Fibroblast of skin of right quadriceps (primary cell): ENCODE data around the gene WDFY4.
A peak's percentile ranks its signal among the peaks of the same experiment; 100 is the strongest.

ENCODE experiments used
- DNase-seq: peaks from one replicate; pipeline ENCODE4 v3.0.0-alpha.2; 2013

The WDFY4 gene

GRCh38 chr10:48833674-48834073 is 149.0 kb downstream of the WDFY4 start:
- no peak for DNase-seq

GRCh38 chr10:48834189-48834965 is 149.7 kb downstream of the WDFY4 start:
- DNase-seq, result no peak

- DNase-seq, result no peak
Measured at GRCh38 chr10:48835781-48836180, 151.1 kb downstream of the WDFY4 start.

- no peak for DNase-seq
Measured at GRCh38 chr10:48836605-48837004, 151.9 kb downstream of the WDFY4 start.

GRCh38 chr10:48838834-48839233 is 154.2 kb downstream of the WDFY4 start:
- no peak for DNase-seq

- no peak for DNase-seq
Measured at GRCh38 chr10:48839809-48840679, 155.4 kb downstream of the WDFY4 start.

- DNase-seq, result no peak
Measured at GRCh38 chr10:48842231-48842630, 157.6 kb downstream of the WDFY4 start.

- DNase-seq, result no peak
Measured at GRCh38 chr10:48843198-48843597, 158.5 kb downstream of the WDFY4 start.

- DNase-seq, result no peak
Measured at GRCh38 chr10:48844616-48845015, 159.9 kb downstream of the WDFY4 start.

- DNase-seq, result no peak
Measured at GRCh38 chr10:48845512-48845911, 160.8 kb downstream of the WDFY4 start.

- DNase-seq, result no peak
Measured at GRCh38 chr10:48847691-48848090, 163.0 kb downstream of the WDFY4 start.

- no peak for DNase-seq
Measured at GRCh38 chr10:48856855-48857254, 172.2 kb downstream of the WDFY4 start.

- no peak for DNase-seq
Measured at GRCh38 chr10:48872234-48872633, 187.6 kb downstream of the WDFY4 start.

GRCh38 chr10:48878091-48878490 is 193.4 kb downstream of the WDFY4 start:
- DNase-seq, result no peak

GRCh38 chr10:48879451-48879850 is 194.8 kb downstream of the WDFY4 start:
- DNase-seq, result no peak

GRCh38 chr10:48880016-48880705 is 195.5 kb downstream of the WDFY4 start:
- DNase-seq, result no peak

- no peak for DNase-seq
Measured at GRCh38 chr10:48881937-48882336, 197.3 kb downstream of the WDFY4 start.

GRCh38 chr10:48882881-48883280 is 198.2 kb downstream of the WDFY4 start:
- no peak for DNase-seq

GRCh38 chr10:48883701-48884100 is 199.0 kb downstream of the WDFY4 start:
- no peak for DNase-seq

- DNase-seq, result no peak
Measured at GRCh38 chr10:48884179-48885045, 199.7 kb downstream of the WDFY4 start.

GRCh38 chr10:48885376-48885775 is 200.7 kb downstream of the WDFY4 start:
- peak; percentile 1 for DNase-seq

GRCh38 chr10:48887982-48888381 is 203.3 kb downstream of the WDFY4 start:
- no peak for DNase-seq
